ENCODE results near the gene NDUFB3. TPM values are rescaled to one million over a fixed set of nuclear protein-coding genes. Genes with fewer than 3 reads are reported as not detected.

NDUFB3 gene
- total and polyA plus RNA-seq, 2 donors from 2014 or later, result 101 to 309 TPM

DNA sequence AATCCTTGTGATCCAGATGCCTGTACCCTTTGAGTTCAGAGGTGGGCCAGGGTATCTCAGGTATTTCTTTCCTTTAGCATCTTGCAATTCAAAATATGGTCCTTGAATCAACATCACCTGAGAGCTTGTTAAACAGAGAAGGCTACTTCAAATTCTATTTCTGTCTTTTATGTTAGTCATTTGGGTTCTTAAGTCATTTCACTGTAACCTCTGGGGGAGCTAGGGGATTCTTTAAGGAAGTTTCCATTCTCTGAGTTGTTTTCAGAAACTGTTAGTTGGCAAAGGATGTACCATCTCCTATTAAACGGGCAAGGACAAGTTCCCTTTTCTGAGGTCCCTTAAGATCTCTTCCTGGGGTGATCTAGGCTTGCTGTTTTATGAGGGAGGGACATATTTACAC lies 60.7 kb downstream of the NDUFB3 start:
- Histone ChIP-seq H3K9me3 (ENCODE audit: control insufficient read depth in 2 of 3, insufficient read depth in 1 of 3, low read length in 3 of 3) (no peaks in the 10 kb centered on the region), H3K9ac (ENCODE audit: low read length in 3 of 3) (no peak overlapping the region), H3K27ac (ENCODE audit: low read depth in 2 of 2, low read length in 2 of 2) (peak overlapping the region in 1 of 2 donors; percentile 67), H3K4me1 (ENCODE audit: control insufficient read depth in 2 of 3, insufficient read depth in 2 of 3, low read depth in 1 of 3, low read length in 3 of 3) (peaks cover 0 to 29% (median 28%) of the 10 kb centered on the region in 3 donors), H3K27me3 (ENCODE audit: control insufficient read depth, insufficient read depth, low read length) (no peaks in the 10 kb centered on the region), H3K36me3 (ENCODE audit: control insufficient read depth in 2 of 3, insufficient read depth in 3 of 3, low read length in 3 of 3) (peaks cover 3 to 20% (median 18%) of the 10 kb centered on the region in 3 donors), H3K4me3 (ENCODE audit: low read length in 3 of 3) (no peak overlapping the region)
- no peak for FAIRE-seq
- intact Hi-C loops (cut with DNase I), result no loop called here
- TF ChIP-seq, protein P1, sequence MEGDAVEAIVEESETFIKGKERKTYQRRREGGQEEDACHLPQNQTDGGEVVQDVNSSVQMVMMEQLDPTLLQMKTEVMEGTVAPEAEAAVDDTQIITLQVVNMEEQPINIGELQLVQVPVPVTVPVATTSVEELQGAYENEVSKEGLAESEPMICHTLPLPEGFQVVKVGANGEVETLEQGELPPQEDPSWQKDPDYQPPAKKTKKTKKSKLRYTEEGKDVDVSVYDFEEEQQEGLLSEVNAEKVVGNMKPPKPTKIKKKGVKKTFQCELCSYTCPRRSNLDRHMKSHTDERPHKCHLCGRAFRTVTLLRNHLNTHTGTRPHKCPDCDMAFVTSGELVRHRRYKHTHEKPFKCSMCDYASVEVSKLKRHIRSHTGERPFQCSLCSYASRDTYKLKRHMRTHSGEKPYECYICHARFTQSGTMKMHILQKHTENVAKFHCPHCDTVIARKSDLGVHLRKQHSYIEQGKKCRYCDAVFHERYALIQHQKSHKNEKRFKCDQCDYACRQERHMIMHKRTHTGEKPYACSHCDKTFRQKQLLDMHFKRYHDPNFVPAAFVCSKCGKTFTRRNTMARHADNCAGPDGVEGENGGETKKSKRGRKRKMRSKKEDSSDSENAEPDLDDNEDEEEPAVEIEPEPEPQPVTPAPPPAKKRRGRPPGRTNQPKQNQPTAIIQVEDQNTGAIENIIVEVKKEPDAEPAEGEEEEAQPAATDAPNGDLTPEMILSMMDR (IDR thresholded peaks at IDR 0.05; ENCODE audit: borderline replicate concordance, extremely low read depth, insufficient read depth), result no peak
- no peak for DNase-seq

Other genes starting within 250 kb of the NDUFB3 start
- 108 TPM for gene CLK1, start 207.3 kb upstream of the NDUFB3 start, total RNA-seq
- gene CLK1, start 207.3 kb upstream of the NDUFB3 start, polyA plus RNA-seq (ENCODE audit: insufficient read depth, low read depth, low replicate concordance), result 91.4 TPM
- gene PPIL3, start 182.9 kb upstream of the NDUFB3 start, total RNA-seq, result 26.7 TPM
- 27.0 TPM for gene PPIL3, start 182.9 kb upstream of the NDUFB3 start, polyA plus RNA-seq (ENCODE audit: insufficient read depth, low read depth, low replicate concordance)
- 24.6 TPM for gene NIF3L1, start 182.6 kb upstream of the NDUFB3 start, total RNA-seq
- gene NIF3L1, start 182.6 kb upstream of the NDUFB3 start, polyA plus RNA-seq (ENCODE audit: insufficient read depth, low read depth, low replicate concordance), result 29.7 TPM
- gene ORC2, start 108.3 kb upstream of the NDUFB3 start, total RNA-seq, result 26.0 TPM
- 7.4 TPM for gene ORC2, start 108.3 kb upstream of the NDUFB3 start, polyA plus RNA-seq (ENCODE audit: insufficient read depth, low read depth, low replicate concordance)
- 30.1 TPM for gene HYCC2, start 330 bp upstream of the NDUFB3 start, total RNA-seq
- gene HYCC2, start 330 bp upstream of the NDUFB3 start, polyA plus RNA-seq (ENCODE audit: insufficient read depth, low read depth, low replicate concordance), result 4.0 TPM
- gene CFLAR, start 44.2 kb downstream of the NDUFB3 start, total RNA-seq, result 263 TPM
- 47.2 TPM for gene CFLAR, start 44.2 kb downstream of the NDUFB3 start, polyA plus RNA-seq (ENCODE audit: insufficient read depth, low read depth, low replicate concordance)
- gene CASP10, start 111.1 kb downstream of the NDUFB3 start, total RNA-seq, result 24.6 TPM
- gene CASP10, start 111.1 kb downstream of the NDUFB3 start, polyA plus RNA-seq (ENCODE audit: insufficient read depth, low read depth, low replicate concordance), result 4.5 TPM
- 35.3 TPM for gene CASP8, start 188.5 kb downstream of the NDUFB3 start, total RNA-seq
- 8.0 TPM for gene CASP8, start 188.5 kb downstream of the NDUFB3 start, polyA plus RNA-seq (ENCODE audit: insufficient read depth, low read depth, low replicate concordance)